ENCODE data around the gene CHST3. TPM values are rescaled to one million over a fixed set of nuclear protein-coding genes. Genes with fewer than 3 reads are reported as not detected.
"Not testable (repeated sequence)": the region's sequence is repeated elsewhere in the genome, so short reads cannot be mapped to it uniquely, and the experiment has no call there.

The CHST3 gene
- total RNA-seq, 1 donor from 2014 or later: 26.0 TPM

GRCh38 chr10:71975871-71976725, 11.9 kb downstream of the CHST3 start:
- H3K4me1 ChIP-seq: peaks cover 100% of the 10 kb centered on the region
- no peak for DNase-seq (ENCODE audit: extremely low spot score in 2 of 2)
- intact Hi-C loops (cut with DNase I): no loop called here

GRCh38 chr10:71977614-71977903, 13.4 kb downstream of the CHST3 start:
- Histone ChIP-seq H3K4me1 (peaks cover 99% of the 10 kb centered on the region), H3K27ac (peak overlapping the region; percentile 81)
- H3K4me3 ChIP-seq; H3K36me3 ChIP-seq; H3K9me3 ChIP-seq; intact Hi-C loops (cut with DNase I); H3K27me3 ChIP-seq; DNase-seq (ENCODE audit: extremely low spot score in 2 of 2): not testable (repeated sequence)

More at GRCh38 chr10:71975871-71976725, 11.9 kb downstream of the CHST3 start:
- no peaks in the 10 kb centered on the region for H3K9me3 ChIP-seq
- H3K36me3 ChIP-seq: no peaks in the 10 kb centered on the region
- H3K4me3 ChIP-seq: no peak overlapping the region
- H3K27ac ChIP-seq: peak overlapping the region; percentile 81
- H3K27me3 ChIP-seq: no peaks in the 10 kb centered on the region
- TF ChIP-seq POLR2AphosphoS5 (IDR thresholded peaks at IDR 0.05; ENCODE audit: insufficient read depth in 1 of 2, low read depth in 1 of 2): peak in 1 of 2 donors; percentile 24
- no peak for TF ChIP-seq POLR2A (IDR thresholded peaks at IDR 0.05)
- no peak for TF ChIP-seq CTCF (IDR thresholded peaks at IDR 0.05)

GRCh38 chr10:71978476-71978875, 14.3 kb downstream of the CHST3 start:
- Histone ChIP-seq H3K27me3 (no peaks in the 10 kb centered on the region), H3K4me3 (no peak overlapping the region), H3K36me3 (no peaks in the 10 kb centered on the region), H3K4me1 (peaks cover 99% of the 10 kb centered on the region), H3K9me3 (no peaks in the 10 kb centered on the region), H3K27ac (no peak overlapping the region)
- intact Hi-C loops (cut with DNase I): no loop called here
- TF ChIP-seq POLR2A (IDR thresholded peaks at IDR 0.05): no peak
- no peak for TF ChIP-seq CTCF (IDR thresholded peaks at IDR 0.05)
- TF ChIP-seq POLR2AphosphoS5 (IDR thresholded peaks at IDR 0.05; ENCODE audit: insufficient read depth in 1 of 2, low read depth in 1 of 2): no peak
- no peak for DNase-seq (ENCODE audit: extremely low spot score in 2 of 2)

GRCh38 chr10:71978988-71979691, 14.9 kb downstream of the CHST3 start:
- intact Hi-C loops (cut with DNase I): no loop called here
- no peak overlapping the region for H3K4me3 ChIP-seq
- peak overlapping the region; percentile 21 for H3K27ac ChIP-seq
- H3K4me1 ChIP-seq: peaks cover 99% of the 10 kb centered on the region
- DNase-seq (ENCODE audit: extremely low spot score in 2 of 2): no peak
- no peaks in the 10 kb centered on the region for H3K27me3 ChIP-seq
- H3K36me3 ChIP-seq: no peaks in the 10 kb centered on the region
- no peaks in the 10 kb centered on the region for H3K9me3 ChIP-seq
- no peak for TF ChIP-seq POLR2AphosphoS5 (IDR thresholded peaks at IDR 0.05; ENCODE audit: insufficient read depth in 1 of 2, low read depth in 1 of 2)
- no peak for TF ChIP-seq POLR2A (IDR thresholded peaks at IDR 0.05)
- no peak for TF ChIP-seq CTCF (IDR thresholded peaks at IDR 0.05)

GRCh38 chr10:71979692-71980062, 15.5 kb downstream of the CHST3 start:
- DNase-seq (ENCODE audit: extremely low spot score in 2 of 2): no peak
- Histone ChIP-seq H3K36me3 (no peaks in the 10 kb centered on the region), H3K27ac (peak overlapping the region; percentile 21), H3K4me1 (peaks cover 99% of the 10 kb centered on the region), H3K27me3 (no peaks in the 10 kb centered on the region), H3K4me3 (no peak overlapping the region), H3K9me3 (no peaks in the 10 kb centered on the region)
- intact Hi-C loops (cut with DNase I): no loop called here
- TF ChIP-seq POLR2A (IDR thresholded peaks at IDR 0.05) (no peak), POLR2AphosphoS5 (IDR thresholded peaks at IDR 0.05; ENCODE audit: insufficient read depth in 1 of 2, low read depth in 1 of 2) (no peak), CTCF (IDR thresholded peaks at IDR 0.05) (no peak)
